GM06990 (cell line): Measurements from ENCODE around the gene IFFO2.
"Not testable (repeated sequence)": the region's sequence is repeated elsewhere in the genome, so short reads cannot be mapped to it uniquely, and the experiment has no call there.

Source experiments
- DNase-seq: peaks from one replicate; pipeline ENCODE4 v3.0.0-alpha.2; 2011; ENCODE audit not compliant: insufficient read length; ENCODE audit errors: extremely low read depth
- H3K27me3 ChIP-seq: replicated peaks from 2 replicates; pipeline ENCODE4 v1.6.0; 2011; ENCODE audit warnings: low read length; ENCODE audit not compliant: control insufficient read depth, insufficient read depth
- H3K36me3 ChIP-seq: 2 replicates; pipeline ENCODE4 v1.5.1; 2011; ENCODE audit warnings: low read length; ENCODE audit not compliant: control insufficient read depth, insufficient read depth
- H3K4me3 ChIP-seq: replicated peaks from 2 replicates; pipeline ENCODE4 v1.5.1; 2011; ENCODE audit warnings: low read depth, mild to moderate bottlenecking, control low read depth, low read length
- CTCF ChIP-seq: IDR thresholded peaks from 2 replicates; pipeline ENCODE4 v1.5.1; 2011; ENCODE audit warnings: low read length, control low read depth, mild to moderate bottlenecking, inconsistent platforms; ENCODE audit not compliant: insufficient read depth, poor library complexity, severe bottlenecking

IFFO2 gene

GRCh38 chr1:18870957-18871356 lies 85.5 kb downstream of the IFFO2 start:
- H3K27me3 ChIP-seq, result no peaks in the 10 kb centered on the region; the same call in 1 of the 2 replicates
- peaks cover 2% of the 10 kb centered on the region for H3K36me3 ChIP-seq
- DNase-seq, result no peak
- no peak overlapping the region for H3K4me3 ChIP-seq
- TF ChIP-seq CTCF, result no peak

DNA sequence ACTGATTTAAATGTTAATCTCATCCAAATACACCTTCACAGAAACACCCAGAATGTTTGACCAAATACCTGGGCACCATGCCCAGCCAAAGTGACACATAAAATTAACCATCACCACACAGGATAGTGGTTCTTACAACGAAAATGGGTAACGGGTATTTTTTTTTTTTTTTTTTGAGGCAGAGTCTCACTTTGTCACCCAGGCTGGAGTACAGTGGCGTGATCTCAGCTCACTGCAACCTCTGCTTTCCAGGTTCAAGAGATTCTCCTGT lies 85.9 kb downstream of the IFFO2 start:
- not testable (repeated sequence) for DNase-seq, H3K36me3 ChIP-seq, H3K4me3 ChIP-seq

DNA sequence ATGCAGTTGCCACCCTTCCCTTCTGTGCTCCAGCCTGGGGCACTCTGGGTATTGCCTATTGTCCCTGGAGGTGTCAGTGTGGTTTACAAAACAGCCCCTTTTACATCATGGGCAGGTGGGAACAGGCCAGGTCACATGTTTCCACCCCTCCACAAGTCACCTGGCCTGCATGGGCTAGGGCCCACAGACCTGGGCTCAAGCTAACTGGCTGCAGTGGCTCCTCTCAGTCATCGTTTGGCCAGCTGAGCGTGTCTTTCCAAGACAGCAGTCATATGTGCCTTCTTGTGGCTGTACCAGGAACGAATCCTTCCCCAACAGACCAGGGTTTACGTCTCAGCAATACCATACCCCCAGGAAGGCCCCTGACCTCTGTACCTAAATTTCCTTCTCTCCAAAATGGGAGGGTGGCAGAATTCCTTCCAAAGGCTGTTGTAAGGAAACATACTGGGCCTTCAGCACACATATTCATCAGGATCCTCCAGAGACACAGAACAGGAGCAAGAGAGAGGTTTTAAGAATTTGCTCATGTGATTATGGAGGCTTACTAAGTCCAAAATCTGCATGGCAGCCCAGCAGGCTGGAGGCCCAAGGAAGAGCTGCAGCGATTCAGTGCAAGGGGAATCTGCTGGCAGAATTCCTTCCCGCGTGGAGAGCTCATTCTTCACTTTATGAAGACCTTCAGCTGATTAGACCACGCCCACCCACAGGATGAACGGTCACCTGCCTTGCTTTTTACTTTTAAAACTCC lies 86.5 kb downstream of the IFFO2 start:
- Histone ChIP-seq H3K36me3 (peaks cover 2% of the 10 kb centered on the region), H3K4me3 (no peak overlapping the region), H3K27me3 (no peaks in the 10 kb centered on the region; the same call in 1 of the 2 replicates)
- DNase-seq, result no peak
- no peak for TF ChIP-seq CTCF

More for the DNA sequence above, 85.9 kb downstream of the IFFO2 start:
- not testable (repeated sequence) for H3K27me3 ChIP-seq

DNA sequence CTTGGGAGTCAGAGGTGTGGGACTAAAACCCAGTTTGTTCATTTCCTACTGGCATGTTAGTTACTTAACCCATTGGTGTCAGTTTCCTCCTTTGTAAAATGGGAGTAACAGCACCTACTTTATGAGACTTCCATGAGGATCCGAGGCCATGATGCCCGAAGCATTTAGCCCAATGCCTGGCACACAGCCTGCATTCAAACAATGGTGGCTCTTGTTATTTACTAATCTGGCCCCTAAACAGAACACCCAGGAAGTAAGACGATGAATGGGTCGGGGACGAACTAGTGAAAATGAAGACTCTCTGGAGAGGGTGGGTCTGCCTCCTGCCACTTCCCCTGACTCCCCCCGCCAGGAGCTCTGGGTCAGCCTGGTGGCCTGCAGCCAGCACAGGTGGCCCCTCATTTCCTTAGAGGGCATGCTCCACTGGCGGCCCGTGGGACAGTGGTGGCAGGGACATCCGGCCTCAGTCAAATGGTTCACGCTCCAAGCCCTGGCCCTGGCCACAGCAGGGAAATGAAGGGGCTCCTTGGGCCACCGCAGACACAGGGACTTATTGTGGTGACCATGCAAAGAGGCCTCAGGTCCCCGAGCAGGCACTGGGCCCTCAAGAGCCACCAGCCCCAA lies 87.6 kb downstream of the IFFO2 start:
- H3K27me3 ChIP-seq, result no peaks in the 10 kb centered on the region; the same call in 1 of the 2 replicates
- no peak for DNase-seq
- peaks cover under 1% of the 10 kb centered on the region for H3K36me3 ChIP-seq
- H3K4me3 ChIP-seq, result no peak overlapping the region
- TF ChIP-seq CTCF, result no peak

- no peak for DNase-seq
- TF ChIP-seq CTCF, result no peak
- no peak overlapping the region for H3K4me3 ChIP-seq
- no peaks in the 10 kb centered on the region; the same call in 1 of the 2 replicates for H3K36me3 ChIP-seq
- H3K27me3 ChIP-seq, result no peaks in the 10 kb centered on the region; the same call in 1 of the 2 replicates
Measured at GRCh38 chr1:18868354-18868753, 88.1 kb downstream of the IFFO2 start.

DNA sequence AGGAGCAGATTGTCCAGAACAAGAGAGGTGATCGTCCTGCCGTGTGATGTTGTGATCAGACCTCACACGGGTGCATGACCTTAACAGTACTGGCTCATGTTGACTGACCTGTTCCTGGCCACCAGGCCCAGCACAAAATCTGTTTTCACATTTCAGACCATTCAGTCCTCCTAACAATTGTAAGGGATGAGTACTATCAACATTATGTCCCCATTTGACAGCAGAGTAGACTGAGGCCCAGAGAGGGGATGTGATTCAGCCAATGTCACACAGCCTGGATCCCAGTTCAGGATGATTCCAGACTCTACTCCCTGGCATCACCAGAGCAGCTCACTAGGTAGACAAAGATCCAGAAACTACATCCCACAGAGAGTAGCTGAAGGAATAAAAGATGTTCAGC lies 89.6 kb downstream of the IFFO2 start:
- Histone ChIP-seq H3K36me3 (no peaks in the 10 kb centered on the region), H3K4me3 (no peak overlapping the region), H3K27me3 (no peaks in the 10 kb centered on the region; the same call in 1 of the 2 replicates)
- TF ChIP-seq CTCF, result no peak
- no peak for DNase-seq
